HG02943 (cell line): Measurements from ENCODE around the gene CNTFR.

Experiments used
- ATAC-seq: cut with Tn5 transposase; IDR thresholded peaks from one replicate; pipeline ENCODE4 v1.9.1; 2021; ENCODE audit warnings: mild to moderate bottlenecking, low read depth, moderate library complexity; ENCODE audit not compliant: unreplicated experiment

CNTFR gene

DNA sequence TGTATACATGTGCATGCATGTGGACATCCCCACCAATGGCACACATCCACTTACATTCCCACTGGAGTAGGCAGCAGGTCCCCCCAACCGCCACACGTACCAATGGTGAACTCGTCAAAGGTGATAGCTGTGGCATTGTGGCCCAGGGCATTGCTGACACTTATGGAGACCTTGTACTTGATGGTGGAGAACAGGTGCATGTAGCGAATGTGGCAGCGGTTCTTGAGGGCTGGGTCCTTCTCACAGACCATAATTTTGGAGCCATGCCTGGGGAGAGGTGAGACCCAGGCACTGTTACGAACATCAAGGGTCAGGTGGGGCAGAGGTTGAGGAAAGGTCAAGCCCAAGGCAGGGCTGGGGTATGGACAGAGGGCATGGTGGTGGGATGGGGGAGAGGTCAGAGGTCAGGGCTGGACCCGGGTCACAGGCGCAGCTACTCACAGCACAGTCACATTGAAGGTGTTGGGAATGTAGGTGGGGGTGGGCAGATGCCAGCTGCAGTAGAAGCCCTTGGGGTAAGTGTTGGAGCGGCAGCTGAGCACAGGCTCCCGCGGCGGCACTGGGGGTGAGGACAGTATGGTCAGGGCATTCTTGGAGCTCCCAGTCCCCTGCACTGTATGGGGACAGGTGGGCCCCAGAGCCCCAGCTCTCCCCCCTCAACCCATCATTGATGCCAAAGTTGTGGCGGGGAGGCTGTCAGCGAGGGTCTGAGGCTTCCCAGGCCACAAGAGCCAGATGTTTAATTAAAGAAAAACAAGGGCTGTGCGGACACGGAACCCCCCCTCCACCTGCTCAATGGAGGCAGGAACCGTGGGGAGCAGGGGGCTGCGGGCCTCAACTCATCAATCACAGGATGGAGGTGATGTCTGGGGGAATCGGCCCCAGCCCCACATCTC lies 31.9 kb downstream of the CNTFR start:
- ATAC-seq: no peak

DNA sequence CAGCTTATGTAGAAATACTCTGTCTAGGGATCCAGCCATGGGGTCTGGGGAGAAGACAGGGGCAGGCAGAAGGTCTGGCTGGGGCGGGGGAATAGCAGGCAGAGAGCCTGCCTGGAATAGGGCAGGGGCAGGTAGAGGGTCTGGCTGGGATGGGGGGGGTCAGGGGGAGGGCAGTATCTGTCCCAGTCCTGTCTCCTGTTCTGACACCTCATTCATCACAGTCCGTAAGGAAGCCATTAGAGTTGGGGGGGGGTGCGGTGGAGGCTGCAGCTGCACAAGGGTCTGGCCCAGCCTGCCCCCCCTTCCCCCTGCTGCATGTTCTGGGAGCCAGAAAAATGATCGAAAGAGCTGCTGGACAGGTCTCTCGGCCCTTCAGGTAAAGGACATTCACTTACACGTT lies 32.6 kb downstream of the CNTFR start:
- no peak for ATAC-seq

DNA sequence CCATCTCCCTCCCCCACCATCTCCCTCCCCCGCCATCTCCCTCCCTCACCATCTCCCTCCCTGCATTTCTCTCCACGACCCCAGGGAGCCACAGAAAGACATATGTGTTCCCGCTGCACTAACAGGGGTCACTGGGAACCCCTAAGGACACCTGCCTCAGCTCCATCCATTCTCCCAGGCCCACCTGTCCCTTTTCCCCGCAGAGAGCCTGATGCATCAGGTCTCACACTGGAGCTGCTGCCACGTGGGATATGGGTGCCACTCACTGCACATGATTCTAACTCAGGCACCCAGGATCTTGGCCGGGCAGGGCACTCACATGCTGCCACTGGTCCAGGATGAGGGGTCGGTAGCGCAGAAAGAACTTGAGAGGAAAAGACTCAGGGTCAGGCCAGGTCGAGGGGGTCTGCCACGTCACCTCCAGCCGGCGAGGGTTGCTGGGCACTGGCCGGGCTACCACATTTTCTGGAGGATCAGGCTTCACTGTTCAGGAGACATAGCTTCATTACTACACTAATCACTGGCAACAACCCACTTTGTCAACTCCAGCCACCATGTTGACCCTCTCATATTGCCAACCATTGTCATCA lies 33.5 kb downstream of the CNTFR start:
- no peak for ATAC-seq

DNA sequence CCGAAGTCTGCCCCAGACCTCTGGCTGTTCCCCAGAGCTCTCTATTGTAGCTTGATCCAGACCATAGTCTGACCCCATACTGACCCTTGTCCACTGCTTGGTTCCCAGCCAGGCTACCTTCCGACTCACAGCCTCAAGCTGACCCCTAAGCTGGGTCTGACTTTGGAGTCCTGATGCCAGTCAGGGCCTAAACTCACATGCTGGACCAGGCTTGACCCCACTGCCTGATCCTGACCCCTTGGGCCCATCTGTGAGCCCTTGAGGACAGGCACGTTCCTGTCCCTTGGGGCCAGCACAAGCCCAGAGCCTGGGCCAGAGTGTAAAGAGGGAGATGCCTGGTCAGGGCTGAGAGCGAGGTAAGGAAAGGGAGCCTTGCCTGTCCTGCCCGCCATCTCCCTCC lies 34.0 kb downstream of the CNTFR start:
- ATAC-seq: no peak

DNA sequence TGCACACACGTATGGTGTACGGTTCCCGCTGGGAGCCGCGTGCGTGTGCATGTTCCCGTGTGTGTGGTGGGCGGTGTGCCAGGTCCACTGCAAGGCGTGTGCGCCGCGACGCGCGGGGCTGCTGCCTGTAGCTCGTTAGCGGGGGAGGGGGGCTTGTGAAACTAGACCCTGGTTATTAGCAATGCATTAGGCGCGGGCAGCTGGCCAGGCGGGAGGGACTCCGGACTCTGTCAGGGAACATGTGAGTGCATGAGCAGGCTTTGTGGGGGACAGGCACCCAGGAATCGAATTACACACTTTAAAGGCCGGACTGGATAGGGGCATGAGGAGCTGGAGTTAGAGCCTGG lies 34.5 kb downstream of the CNTFR start:
- no peak for ATAC-seq

DNA sequence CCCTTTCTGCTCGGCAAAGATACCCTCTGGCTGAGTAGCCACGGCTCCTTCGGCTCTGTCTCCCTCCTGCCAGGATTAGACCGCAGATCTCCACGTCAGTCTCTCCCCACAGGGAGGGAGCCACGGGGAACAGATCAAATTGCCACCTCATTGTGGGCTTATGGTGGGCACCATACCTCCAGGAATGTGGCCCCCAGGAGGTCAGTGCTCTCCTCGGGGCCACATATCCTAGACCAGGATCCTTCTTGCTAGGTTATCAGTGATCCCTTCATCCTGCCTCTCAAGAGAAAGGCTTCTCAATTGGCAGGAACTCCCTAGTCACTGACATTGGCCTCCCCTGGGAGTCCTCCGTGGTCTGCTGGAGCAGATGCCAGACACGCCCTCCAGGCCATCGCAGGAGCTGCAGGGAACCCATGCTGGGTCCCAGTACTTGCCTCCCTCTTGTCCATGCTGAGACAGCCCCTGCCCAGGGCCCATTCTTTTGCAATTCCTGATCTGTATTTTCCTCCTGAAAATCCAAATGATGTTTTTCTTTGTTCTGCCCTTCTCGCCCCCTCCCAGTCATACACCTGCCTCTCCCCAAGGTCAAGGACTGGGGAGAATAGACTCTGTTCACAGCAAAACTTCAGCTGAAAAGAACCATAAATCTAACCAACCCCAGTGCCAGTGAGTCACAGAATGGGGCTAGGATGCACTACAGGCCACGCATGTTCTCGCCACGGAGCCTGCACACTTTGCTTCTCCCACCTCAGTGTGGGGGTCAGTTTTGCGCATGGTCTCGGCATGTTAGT lies 35.1 kb downstream of the CNTFR start:
- ATAC-seq: no peak

DNA sequence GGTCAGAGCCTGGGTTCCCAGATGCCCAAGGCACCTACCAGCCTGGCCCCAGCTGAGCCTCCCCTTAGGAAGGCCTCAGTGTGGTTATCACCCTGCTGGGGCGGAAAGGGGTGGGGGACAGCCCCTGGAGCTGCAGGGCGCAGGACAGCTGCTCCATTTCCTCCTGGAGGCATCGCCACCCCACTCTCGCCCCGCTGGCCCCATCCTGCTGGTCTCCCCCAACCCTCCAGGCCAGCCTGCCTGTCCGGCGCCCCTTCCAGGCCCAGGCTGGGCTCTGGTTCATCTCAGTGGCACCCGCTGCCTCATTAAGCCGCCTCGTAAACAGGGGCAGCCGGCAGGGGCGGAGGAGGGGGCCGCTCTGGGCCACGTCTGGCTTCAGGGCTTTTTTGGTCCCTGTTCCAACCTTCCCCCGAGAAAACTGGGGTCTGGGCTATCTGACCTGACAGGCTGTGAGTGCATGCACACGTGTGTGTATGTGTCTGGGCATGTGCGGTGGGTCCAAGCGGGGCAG lies 36.0 kb downstream of the CNTFR start:
- ATAC-seq: no peak

DNA sequence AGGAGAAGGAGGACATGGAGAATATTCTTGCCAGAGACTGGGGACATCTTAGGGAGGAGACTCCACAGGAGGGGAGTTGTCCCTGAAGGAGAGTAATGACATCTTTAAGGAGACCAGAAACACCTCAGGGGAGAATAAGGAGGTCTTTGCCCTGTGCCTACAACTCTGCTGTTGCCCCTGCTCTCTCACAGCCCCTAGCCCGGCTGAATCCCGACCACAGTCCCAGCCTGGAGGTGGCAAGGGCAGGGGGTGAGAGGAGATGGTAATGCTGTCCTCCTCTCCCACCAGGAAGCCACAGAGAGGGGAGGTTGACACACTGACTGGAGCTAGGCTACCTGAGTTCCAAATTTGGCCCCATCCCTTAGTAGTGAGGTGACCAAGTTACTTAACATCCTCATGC lies 36.5 kb downstream of the CNTFR start:
- ATAC-seq: no peak

DNA sequence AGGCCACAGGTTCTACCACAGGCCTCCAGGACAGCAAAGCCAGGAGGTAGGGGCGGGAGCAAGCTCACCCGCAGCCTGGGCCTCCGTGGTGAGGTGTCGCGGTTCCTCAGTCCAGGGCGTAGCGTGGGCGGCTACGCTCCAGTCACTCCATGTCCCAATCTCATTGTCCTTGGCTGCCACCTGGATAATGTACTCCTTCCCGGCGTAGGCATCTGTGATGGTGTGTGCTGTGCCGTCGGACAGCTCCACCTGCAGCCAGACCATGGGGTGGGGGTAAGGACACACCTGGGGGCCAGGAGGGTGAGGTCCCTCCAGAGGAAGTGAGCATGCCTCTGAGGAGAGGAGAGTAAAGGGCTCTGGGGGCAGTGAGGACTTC lies 36.9 kb downstream of the CNTFR start:
- no peak for ATAC-seq

DNA sequence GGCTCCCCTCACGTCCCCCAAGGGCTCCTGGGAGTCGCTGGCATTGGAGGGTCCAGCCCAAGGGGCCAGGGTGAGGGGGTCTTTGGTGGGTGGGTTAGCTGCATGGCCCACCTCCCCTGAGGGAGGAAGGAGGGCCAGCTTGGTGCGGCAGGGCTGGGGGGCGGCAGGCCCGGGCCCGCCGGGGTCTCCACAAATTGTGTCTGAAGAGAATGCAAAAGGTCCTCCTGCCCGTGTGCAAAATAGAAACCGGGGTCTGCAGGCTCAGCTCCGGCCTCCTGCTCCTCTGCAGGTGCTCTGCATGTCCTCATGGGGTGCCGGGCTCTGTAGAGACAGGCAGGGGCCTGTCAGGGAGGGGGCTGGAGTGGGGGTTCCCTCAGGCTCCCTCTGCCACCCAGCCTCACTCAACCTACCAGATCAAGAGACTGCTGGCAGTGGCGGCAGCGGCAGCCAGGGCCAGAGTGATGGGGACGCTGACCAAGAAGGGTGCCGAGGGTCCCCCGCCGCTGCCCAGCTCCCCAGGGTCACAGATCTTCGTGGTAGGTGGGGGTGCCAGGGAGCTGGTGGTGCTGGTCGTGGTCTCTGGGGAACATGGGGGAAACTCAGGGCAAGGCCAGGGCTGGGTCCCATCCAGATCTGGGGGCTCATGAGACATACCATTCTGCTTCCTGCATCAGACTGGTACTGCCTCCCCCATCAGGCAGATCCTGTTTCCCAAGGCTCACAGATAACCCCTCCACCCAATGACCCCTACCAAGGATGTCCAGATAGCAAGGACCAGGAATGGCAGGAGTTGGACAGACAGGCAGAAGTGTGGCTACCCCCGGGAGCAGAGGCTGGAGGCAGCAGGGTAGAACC lies 37.5 kb downstream of the CNTFR start:
- no peak for ATAC-seq

DNA sequence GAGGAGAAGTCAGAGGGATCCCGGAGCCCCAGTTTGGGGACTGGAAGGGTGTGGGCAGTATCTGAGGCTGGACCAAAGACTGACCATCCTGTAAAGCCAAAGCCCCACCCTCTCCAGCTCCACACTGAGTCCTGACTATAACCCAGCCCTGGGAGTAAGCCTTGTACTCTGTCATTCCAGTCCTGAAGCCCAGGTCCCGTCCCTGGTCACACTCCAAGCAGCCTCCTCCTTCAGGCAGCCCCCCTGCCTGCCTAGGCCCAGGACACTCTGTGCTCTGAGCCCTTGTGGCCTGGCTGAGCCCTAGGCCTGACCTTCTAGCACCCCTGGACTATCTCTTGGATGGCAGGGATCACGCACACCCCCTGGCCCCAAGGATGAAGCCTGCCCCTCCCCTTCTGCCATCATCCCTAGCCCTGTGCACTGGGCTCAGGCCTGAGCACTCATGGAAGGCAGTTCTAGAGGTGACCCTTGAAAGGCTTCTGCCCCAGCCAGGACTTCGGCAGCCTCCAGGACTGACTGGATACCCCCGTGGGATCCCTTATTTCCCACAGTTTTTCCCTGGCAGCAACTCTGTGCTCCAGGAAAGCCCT lies 38.7 kb downstream of the CNTFR start:
- no peak for ATAC-seq

DNA sequence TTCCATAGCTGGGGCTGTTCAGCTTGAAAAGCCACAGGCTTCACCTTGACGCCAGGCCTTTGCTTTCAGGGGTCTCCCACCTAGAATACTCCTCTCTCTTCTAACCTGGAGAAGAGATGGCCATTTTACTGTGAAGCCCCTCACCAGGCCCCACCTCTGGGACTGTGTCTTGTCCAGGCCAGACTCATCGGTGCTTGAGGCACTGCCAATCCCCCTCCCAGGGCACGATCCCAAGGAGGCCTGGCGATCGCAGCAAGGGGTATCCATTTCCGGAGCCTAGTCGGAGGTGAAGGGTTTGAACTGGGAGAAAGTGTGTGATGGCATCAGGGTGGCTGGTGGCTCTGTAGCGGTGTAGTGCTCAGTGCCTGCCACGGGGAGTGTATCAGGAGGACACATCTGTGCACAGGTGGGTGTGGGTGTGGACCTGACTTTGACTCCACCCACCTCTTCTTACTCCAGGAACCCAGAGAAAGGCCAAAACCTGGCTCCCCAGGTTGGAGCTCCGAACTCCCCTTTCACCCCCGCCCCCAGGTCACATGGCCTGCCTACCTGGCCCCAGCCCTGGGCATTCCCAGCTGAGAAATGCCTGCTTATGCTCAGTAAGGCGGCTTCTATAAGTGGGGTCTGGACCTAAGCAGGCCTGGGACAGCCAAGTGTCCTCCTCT lies 39.4 kb downstream of the CNTFR start:
- ATAC-seq: no peak

DNA sequence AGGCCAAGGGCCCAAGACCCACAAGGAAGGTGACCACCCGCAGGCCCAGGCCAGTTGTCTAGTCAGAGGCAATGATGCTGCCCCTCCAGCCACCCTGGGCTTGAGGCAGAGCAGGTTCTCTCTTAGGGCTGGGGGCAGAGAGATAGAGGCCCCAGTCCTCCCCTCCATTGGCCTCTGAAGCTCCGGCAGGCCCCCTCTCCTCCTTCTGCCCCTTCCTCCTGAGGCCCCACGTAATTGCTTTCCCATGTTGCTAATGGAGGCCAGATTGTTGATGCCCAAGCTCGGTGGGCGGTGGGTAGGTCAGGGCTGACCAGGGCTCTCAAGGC lies 40.2 kb downstream of the CNTFR start:
- ATAC-seq: no peak

DNA sequence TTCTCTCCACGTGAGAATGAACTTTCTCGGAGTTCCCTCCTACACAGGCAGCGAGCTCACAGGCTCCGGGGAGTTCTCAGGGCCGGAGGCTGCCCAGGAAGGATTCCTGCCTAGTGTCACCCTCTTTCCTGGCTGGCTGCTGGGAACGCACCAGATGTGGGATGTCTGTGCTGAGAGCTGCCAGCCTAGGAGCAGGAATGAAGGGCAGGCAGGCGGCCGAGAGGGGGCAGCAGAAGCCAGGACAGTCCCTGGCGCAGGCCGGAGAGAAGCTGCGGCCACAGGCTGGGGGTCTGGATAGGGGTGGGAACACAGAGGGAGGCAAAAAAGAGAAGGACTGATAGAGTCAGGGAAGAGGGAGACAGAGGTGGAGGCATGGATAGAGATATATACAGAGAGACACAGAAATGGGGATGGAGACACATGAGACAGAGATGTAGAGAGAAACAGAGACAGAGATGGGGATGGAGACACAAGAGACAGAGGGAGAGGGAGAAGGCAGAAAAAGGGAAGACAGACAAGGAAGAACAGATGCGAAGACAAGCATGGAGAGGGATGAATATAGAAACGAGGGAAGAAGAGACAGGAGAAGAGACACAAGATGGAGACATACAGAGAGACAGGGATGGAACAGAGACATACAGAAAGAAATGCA lies 41.4 kb downstream of the CNTFR start:
- ATAC-seq: no peak

DNA sequence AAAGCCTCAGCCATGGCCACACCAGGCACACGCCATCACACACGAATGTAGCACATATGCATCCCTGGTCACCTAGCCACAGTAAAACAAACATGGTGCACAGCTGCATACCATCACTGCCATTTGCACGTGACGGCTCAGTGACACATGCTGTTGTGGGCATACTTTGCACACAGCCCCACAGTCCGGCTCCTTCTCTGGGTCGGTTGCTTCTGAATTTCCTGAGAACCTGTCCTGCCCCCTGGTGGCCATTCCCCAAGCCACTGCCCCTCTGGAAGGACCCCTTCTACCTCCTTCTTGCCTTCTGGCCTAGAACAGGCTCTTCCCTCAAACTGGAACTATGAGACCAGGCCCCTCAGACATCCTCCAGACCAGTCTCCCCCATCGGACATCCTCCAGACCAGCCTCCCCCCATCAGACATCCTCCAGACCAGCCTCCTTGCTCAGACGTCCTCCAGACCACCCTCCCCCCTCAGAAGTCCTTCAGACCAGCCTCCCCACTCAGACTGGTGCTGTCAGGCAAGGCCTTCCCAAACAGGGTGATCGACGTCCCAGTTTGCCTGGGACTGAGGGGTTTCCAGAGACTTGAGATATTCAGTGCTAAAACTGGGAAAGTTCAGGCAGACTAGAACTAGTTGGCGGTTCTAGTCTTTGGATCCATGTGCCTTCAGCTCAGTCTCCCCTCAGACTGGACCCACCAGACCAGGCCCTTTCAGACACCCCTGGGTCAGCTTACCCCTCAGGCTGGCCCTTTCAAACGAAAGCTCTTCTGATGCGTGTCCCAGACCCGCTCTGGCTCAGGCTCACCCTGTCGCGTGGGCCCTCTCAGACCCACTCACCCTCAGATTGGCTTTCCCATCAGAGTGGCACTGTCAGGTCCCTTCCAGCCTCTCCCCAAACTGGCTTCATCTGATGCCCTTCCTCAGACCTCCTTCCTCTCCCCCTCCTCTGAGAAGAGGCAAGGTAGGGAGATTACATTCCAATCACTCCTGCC lies 42.4 kb downstream of the CNTFR start:
- ATAC-seq: no peak

DNA sequence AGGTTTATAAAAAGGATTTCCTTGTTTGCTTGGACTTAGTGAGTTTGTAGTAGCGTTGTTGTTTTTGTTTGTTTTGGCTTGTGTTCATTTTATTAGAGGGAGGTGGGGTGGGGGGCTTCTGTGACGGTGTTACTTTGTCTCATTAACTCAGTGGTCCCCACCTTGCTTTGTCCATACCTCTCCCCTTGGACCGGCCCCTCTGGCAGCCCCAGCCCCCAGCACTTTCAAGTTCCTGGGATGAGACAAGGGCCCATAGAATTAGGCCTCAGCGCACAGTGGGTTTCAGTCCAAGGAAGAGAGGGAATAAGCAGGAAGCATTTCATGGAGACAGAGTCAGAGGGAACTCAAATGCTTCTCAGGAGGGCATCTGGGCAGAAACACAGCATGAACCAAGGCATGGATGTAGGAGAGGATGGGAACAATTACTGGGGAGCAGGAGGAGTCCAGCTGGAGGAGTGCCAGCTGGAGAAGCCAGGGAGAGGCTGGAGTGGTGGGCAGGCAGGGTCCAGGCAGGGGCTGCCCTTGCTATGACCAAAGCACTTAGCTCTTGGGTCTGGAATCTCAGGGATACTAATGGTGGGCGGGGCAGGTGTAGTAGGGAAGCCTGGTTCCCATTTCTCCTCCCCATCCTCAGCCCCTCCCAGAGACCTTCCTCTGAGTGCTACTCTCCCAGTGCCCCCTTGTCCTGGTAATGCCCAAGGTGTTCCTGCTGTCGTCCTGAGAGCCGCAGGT lies 43.3 kb downstream of the CNTFR start:
- no peak for ATAC-seq

DNA sequence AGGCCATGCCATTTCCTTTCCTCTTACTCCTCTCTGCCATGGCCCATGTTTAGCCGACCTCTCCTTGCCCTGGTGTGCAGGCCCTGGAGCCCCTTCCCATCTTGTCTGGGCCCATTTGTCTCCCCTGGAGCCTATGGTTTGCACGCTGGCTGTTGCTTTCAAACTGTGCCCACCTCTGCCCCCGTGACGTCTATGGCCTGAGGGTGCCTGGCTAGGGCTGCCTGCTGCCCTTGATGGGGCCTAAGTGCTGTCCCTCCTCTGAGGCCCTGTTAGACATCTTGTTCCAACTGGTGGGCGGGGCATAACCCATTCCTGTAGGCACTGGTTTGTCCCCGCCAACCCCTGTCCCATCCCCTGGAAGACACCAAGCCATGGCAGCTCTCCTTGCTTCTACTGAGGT lies 44.0 kb downstream of the CNTFR start:
- ATAC-seq: no peak
